HepG2 (cell line): ENCODE results near the gene RUBCNL. TPM values are rescaled to one million over a fixed set of nuclear protein-coding genes. Genes with fewer than 3 reads are reported as not detected.

ENCODE experiments used
- polyA plus RNA-seq, 8 experiments: library from polyadenylated mRNA; depleted of rRNA in 3 of 8; stranded (reverse) in 7 of 8; unstranded in 1 of 8; fragments of >200 nt; fragmentation: Illumina TruSeq in 4 of 8; extraction: Trizol in 4 of 8; gene quantifications; 2 replicates each; pipeline versions ENCODE4 v1.2.1 to v1.2.3, GENCODE V29; 2011 to 2016; ENCODE audit warnings: low read depth in 4 of 8, missing spikeins in 1 of 8, mixed read lengths in 1 of 8; ENCODE audit not compliant: insufficient read depth in 1 of 8
- small RNA-seq, 3 experiments: library from RNA; depleted of rRNA; stranded (forward); fragments of <200 nt; gene quantifications; one replicate each; pipeline ENCODE3, GENCODE V24; 2012; ENCODE audit warnings: low read depth in 2 of 3, low replicate concordance in 1 of 3; ENCODE audit not compliant: insufficient read length in 3 of 3, insufficient read depth in 2 of 3
- total RNA-seq, 5 experiments: library from RNA; depleted of rRNA; stranded (reverse); fragments of >200 nt; fragmentation: Illumina TruSeq; extraction: Trizol; gene quantifications; 2 replicates each; pipeline ENCODE4 v1.2.3, GENCODE V29; 2016; ENCODE audit warnings: low read depth in 1 of 5

The RUBCNL gene
- total and polyA plus RNA-seq, 2 of the 13 experiments (the other 11 are each of a cell fraction or from before 2014, with no cell fraction given) = not detected

Small RNA genes lying within 50 kb of the gene (small RNA-seq; reads per million reads assigned to genes)
- gene RNU2-6P (0 to 24.2 (median 1.4) reads per million in 3 experiments), gene RNU6-68P (0 reads per million in 3 experiments)

Other genes with a start within 250 kb of the RUBCNL start
- 1.6 and 2.1 TPM in 2 replicates for gene LCP1, start 205.1 kb downstream of the RUBCNL start, total RNA-seq (2016; rRNA removed; fragmentation: Illumina TruSeq; extraction: Trizol)
- gene LCP1, start 205.1 kb downstream of the RUBCNL start, polyA plus RNA-seq (2011; rRNA removed) = 1.6 TPM in 2 replicates
- not detected in 2 replicates for gene LRRC63, start 175.3 kb downstream of the RUBCNL start, total RNA-seq (2016; rRNA removed; fragmentation: Illumina TruSeq; extraction: Trizol)
- gene LRRC63, start 175.3 kb downstream of the RUBCNL start, polyA plus RNA-seq (2011; rRNA removed) = not detected in 2 replicates
- 4.1 and 6.6 TPM in 2 replicates for gene LRCH1, start 165.9 kb upstream of the RUBCNL start, total RNA-seq (2016; rRNA removed; fragmentation: Illumina TruSeq; extraction: Trizol)
- 9.2 and 12.6 TPM in 2 replicates for gene LRCH1, start 165.9 kb upstream of the RUBCNL start, polyA plus RNA-seq (2011; rRNA removed)